Stomach smooth muscle (tissue), 2 donors: ENCODE measurements around the gene PITPNM2.
"Not testable (repeated sequence)": the region's sequence is repeated elsewhere in the genome, so short reads cannot be mapped to it uniquely, and the experiment has no call there.

Experiments used
- H3K27ac ChIP-seq: one replicate; pipeline ENCODE4 v1.7.0; 2013; ENCODE audit warnings: mild to moderate bottlenecking, low read length, inconsistent platforms
- H3K27me3 ChIP-seq, 2 donors: one replicate each; pipeline ENCODE4 v1.7.0; 2013; ENCODE audit warnings: low read length in 2 of 2; ENCODE audit not compliant: insufficient read depth in 2 of 2, control insufficient read depth in 1 of 2
- H3K36me3 ChIP-seq, 2 donors: one replicate each; pipeline ENCODE4 v1.7.0; 2013; ENCODE audit warnings: low read length in 2 of 2; ENCODE audit not compliant: control insufficient read depth in 2 of 2, insufficient read depth in 2 of 2
- H3K4me1 ChIP-seq: one replicate; pipeline ENCODE4 v1.7.0; 2013; ENCODE audit warnings: low read length; ENCODE audit not compliant: control insufficient read depth, insufficient read depth
- H3K4me3 ChIP-seq, 2 donors: one replicate each; pipeline ENCODE4 v1.7.0; 2013; ENCODE audit warnings: low read length in 2 of 2
- H3K9ac ChIP-seq, 2 donors: one replicate each; pipeline ENCODE4 v1.7.0; 2013; ENCODE audit warnings: low read length in 2 of 2, mild to moderate bottlenecking in 1 of 2
- H3K9me3 ChIP-seq, 2 donors: one replicate each; pipeline ENCODE4 v1.7.0; 2013; ENCODE audit warnings: low read length in 2 of 2; ENCODE audit not compliant: control insufficient read depth in 2 of 2
- donor health status: healthy.
- donor health status: Pancreatic carcinoma.

Gene PITPNM2

GRCh38 chr12:123105211-123105826 is 45.6 kb downstream of the PITPNM2 start:
- no peak overlapping the region for H3K27ac ChIP-seq
- H3K9me3 ChIP-seq, result no peaks in the 10 kb centered on the region
- no peak overlapping the region for H3K9ac ChIP-seq
- peaks cover 15 to 29% of the 10 kb centered on the region in 2 donors for H3K36me3 ChIP-seq
- no peaks in the 10 kb centered on the region for H3K27me3 ChIP-seq
- H3K4me1 ChIP-seq, result peaks cover 21% of the 10 kb centered on the region
- no peak overlapping the region for H3K4me3 ChIP-seq

GRCh38 chr12:123104809-123105208 is 46.1 kb downstream of the PITPNM2 start:
- Histone ChIP-seq H3K4me1 (peaks cover 21% of the 10 kb centered on the region), H3K9ac (no peak overlapping the region), H3K27ac (no peak overlapping the region), H3K27me3 (no peaks in the 10 kb centered on the region), H3K36me3 (peaks cover 15 to 26% of the 10 kb centered on the region in 2 donors), H3K4me3 (no peak overlapping the region), H3K9me3 (no peaks in the 10 kb centered on the region)

GRCh38 chr12:123104094-123104493 is 46.8 kb downstream of the PITPNM2 start:
- not testable (repeated sequence) for H3K9me3 ChIP-seq, H3K9ac ChIP-seq, H3K27me3 ChIP-seq, H3K4me3 ChIP-seq, H3K27ac ChIP-seq
- Histone ChIP-seq H3K36me3 (peaks cover 12 to 22% of the 10 kb centered on the region in 2 donors), H3K4me1 (peaks cover 20% of the 10 kb centered on the region)

GRCh38 chr12:123102781-123103503 is 47.9 kb downstream of the PITPNM2 start:
- Histone ChIP-seq H3K27ac (no peak overlapping the region), H3K4me3 (no peak overlapping the region), H3K27me3 (no peaks in the 10 kb centered on the region), H3K4me1 (peaks cover 25% of the 10 kb centered on the region), H3K9me3 (no peaks in the 10 kb centered on the region), H3K36me3 (peaks cover 7 to 14% of the 10 kb centered on the region in 2 donors), H3K9ac (no peak overlapping the region)

GRCh38 chr12:123102366-123102765 is 48.5 kb downstream of the PITPNM2 start:
- H3K27ac ChIP-seq, result no peak overlapping the region
- H3K36me3 ChIP-seq, result peaks cover 3 to 12% of the 10 kb centered on the region in 2 donors
- H3K27me3 ChIP-seq, result no peaks in the 10 kb centered on the region
- no peak overlapping the region for H3K4me3 ChIP-seq
- no peak overlapping the region for H3K9ac ChIP-seq
- H3K4me1 ChIP-seq, result peaks cover 29% of the 10 kb centered on the region
- no peaks in the 10 kb centered on the region for H3K9me3 ChIP-seq

GRCh38 chr12:123101526-123101925 is 49.4 kb downstream of the PITPNM2 start:
- no peaks in the 10 kb centered on the region for H3K9me3 ChIP-seq
- no peak overlapping the region for H3K27ac ChIP-seq
- H3K4me1 ChIP-seq, result peaks cover 29% of the 10 kb centered on the region
- peaks cover 3 to 10% of the 10 kb centered on the region in 2 donors for H3K36me3 ChIP-seq
- no peak overlapping the region for H3K4me3 ChIP-seq
- no peak overlapping the region for H3K9ac ChIP-seq
- H3K27me3 ChIP-seq, result no peaks in the 10 kb centered on the region
